SK-N-SH treated with all-trans-retinoic acid at 6 μM for 48 hours (cell line): Measurements from ENCODE around the gene SMIM22.

Source experiments
- ATAC-seq: fragments of 200-7000 bp; cut with Tn5 transposase; 3 replicates; pipeline ENCODE4 v1.9.1; 2020; ENCODE audit warnings: mild to moderate bottlenecking, moderate library complexity
- ARNTL ChIP-seq: fragments of 450-650 bp; formaldehyde crosslinking; IDR thresholded peaks from 2 replicates; pipeline ENCODE4 v1.5.0; 2020; ENCODE audit warnings: low read depth, mild to moderate bottlenecking, moderate library complexity, borderline replicate concordance
- CSDC2 ChIP-seq: fragments of 250-450 bp; sonication (Bioruptor Pico); IDR thresholded peaks from 2 replicates; pipeline ENCODE4 v1.5.0; 2020; ENCODE audit warnings: mild to moderate bottlenecking, moderate library complexity
- ESRRG ChIP-seq: fragments of 250-450 bp; sonication (Bioruptor Pico); IDR thresholded peaks from 2 replicates; pipeline ENCODE4 v1.6.1; 2021; ENCODE audit warnings: mild to moderate bottlenecking
- GLIS3 ChIP-seq: fragments of 250-450 bp; sonication (Bioruptor Pico); IDR thresholded peaks from 2 replicates; pipeline ENCODE4 v1.5.0; 2020; ENCODE audit warnings: mild to moderate bottlenecking, moderate library complexity
- ISL1 ChIP-seq: fragments of 250-450 bp; sonication (Bioruptor Pico); IDR thresholded peaks from 2 replicates; pipeline ENCODE4 v2.1.2; 2022; ENCODE audit warnings: mild to moderate bottlenecking, moderate library complexity
- OSR1 ChIP-seq: fragments of 250-450 bp; sonication (Bioruptor Pico); IDR thresholded peaks from 2 replicates; pipeline ENCODE4 v1.8.0; 2022; ENCODE audit warnings: moderate library complexity, mild to moderate bottlenecking, inconsistent platforms
- PATZ1 ChIP-seq: fragments of 250-450 bp; sonication (Bioruptor Pico); IDR thresholded peaks from 2 replicates; pipeline ENCODE4 v1.8.0; 2020; ENCODE audit warnings: mild to moderate bottlenecking, moderate library complexity, borderline replicate concordance
- POU6F1 ChIP-seq: fragments of 250-450 bp; sonication (Bioruptor Pico); IDR thresholded peaks from 2 replicates; pipeline ENCODE4 v1.8.0; 2021; ENCODE audit warnings: low read depth, mild to moderate bottlenecking, moderate library complexity, borderline replicate concordance
- PPARA ChIP-seq: fragments of 250-450 bp; sonication (Bioruptor Pico); IDR thresholded peaks from 2 replicates; pipeline ENCODE4 v1.5.0; 2020; ENCODE audit warnings: mild to moderate bottlenecking, borderline replicate concordance
- RARB ChIP-seq: fragments of 250-450 bp; sonication (Bioruptor Pico); IDR thresholded peaks from 2 replicates; pipeline ENCODE4 v1.8.0; 2021; ENCODE audit warnings: mild to moderate bottlenecking, moderate library complexity
- SNAI2 ChIP-seq: fragments of 250-450 bp; sonication (Bioruptor Pico); IDR thresholded peaks from 2 replicates; pipeline ENCODE4 v1.5.0; 2020; ENCODE audit warnings: mild to moderate bottlenecking, moderate library complexity
- TCF4 ChIP-seq: fragments of 250-450 bp; sonication (Bioruptor Pico); IDR thresholded peaks from 2 replicates; pipeline ENCODE4 v1.8.0; 2021; ENCODE audit warnings: mild to moderate bottlenecking, moderate library complexity, borderline replicate concordance
- TOX ChIP-seq: fragments of 250-450 bp; sonication (Bioruptor Pico); IDR thresholded peaks from 2 replicates; pipeline ENCODE4 v1.8.0; 2021; ENCODE audit warnings: mild to moderate bottlenecking, moderate library complexity, borderline replicate concordance
- ZC3H10 ChIP-seq: fragments of 250-450 bp; sonication (Bioruptor Pico); IDR thresholded peaks from 2 replicates; pipeline ENCODE4 v1.5.1; 2021; ENCODE audit warnings: mild to moderate bottlenecking, moderate library complexity
- ZFP3 ChIP-seq: fragments of 250-450 bp; sonication (Bioruptor Pico); IDR thresholded peaks from 2 replicates; pipeline ENCODE4 v1.5.0; 2020; ENCODE audit warnings: mild to moderate bottlenecking, moderate library complexity
- ZFP30 ChIP-seq: fragments of 450-650 bp; formaldehyde crosslinking; IDR thresholded peaks from 2 replicates; pipeline ENCODE4 v1.5.0; 2022; ENCODE audit warnings: mild to moderate bottlenecking, moderate library complexity
- ZNF565 ChIP-seq: fragments of 450-650 bp; formaldehyde crosslinking; conservative IDR thresholded peaks from 2 replicates; pipeline ENCODE4 v1.5.0; 2020; ENCODE audit warnings: low read depth, mild to moderate bottlenecking, moderate library complexity
- ZNF70 ChIP-seq: fragments of 450-650 bp; formaldehyde crosslinking; IDR thresholded peaks from 2 replicates; pipeline ENCODE4 v1.5.0; 2020; ENCODE audit warnings: mild to moderate bottlenecking, moderate library complexity
- ZNF8 ChIP-seq: fragments of 450-650 bp; formaldehyde crosslinking; IDR thresholded peaks from 2 replicates; pipeline ENCODE4 v1.5.0; 2020; ENCODE audit warnings: mild to moderate bottlenecking, moderate library complexity
- TF ChIP-seq, protein P1 (sequence below): fragments of 250-450 bp; sonication (Bioruptor Pico); IDR thresholded peaks from 2 replicates; pipeline ENCODE4 v1.5.1; 2020; ENCODE audit warnings: low read depth, mild to moderate bottlenecking, moderate library complexity
- TF ChIP-seq, protein P2 (sequence below): fragments of 250-450 bp; sonication (Bioruptor Pico); IDR thresholded peaks from 2 replicates; pipeline ENCODE4 v1.5.0; 2020; ENCODE audit warnings: mild to moderate bottlenecking, moderate library complexity

Gene SMIM22

DNA sequence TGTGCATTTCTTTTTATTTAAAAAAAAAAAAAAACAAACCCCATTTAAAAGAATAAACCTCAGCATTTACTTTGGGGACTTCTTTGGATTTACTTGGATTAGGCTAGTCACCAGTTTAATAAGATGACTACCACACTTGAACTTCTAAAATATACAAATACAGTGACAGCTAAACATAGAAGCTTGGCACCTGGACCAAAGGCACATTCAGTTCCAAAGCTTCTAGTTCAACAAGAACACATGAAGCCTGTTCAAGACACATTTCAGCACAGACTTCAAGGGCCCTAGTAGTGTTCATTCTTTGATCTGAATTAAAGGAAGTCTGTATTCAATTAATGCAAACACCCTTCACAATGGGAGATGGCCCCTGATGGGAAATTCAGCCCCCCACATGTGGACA is 18.9 kb downstream of the SMIM22 start:
- TF ChIP-seq, protein P1, sequence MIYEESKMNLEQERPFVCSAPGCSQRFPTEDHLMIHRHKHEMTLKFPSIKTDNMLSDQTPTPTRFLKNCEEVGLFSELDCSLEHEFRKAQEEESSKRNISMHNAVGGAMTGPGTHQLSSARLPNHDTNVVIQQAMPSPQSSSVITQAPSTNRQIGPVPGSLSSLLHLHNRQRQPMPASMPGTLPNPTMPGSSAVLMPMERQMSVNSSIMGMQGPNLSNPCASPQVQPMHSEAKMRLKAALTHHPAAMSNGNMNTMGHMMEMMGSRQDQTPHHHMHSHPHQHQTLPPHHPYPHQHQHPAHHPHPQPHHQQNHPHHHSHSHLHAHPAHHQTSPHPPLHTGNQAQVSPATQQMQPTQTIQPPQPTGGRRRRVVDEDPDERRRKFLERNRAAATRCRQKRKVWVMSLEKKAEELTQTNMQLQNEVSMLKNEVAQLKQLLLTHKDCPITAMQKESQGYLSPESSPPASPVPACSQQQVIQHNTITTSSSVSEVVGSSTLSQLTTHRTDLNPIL (CRISPR knock-in tag), result no peak
- TF ChIP-seq TOX (CRISPR knock-in tag), result no peak
- no peak for TF ChIP-seq ESRRG (CRISPR knock-in tag)
- TF ChIP-seq ISL1 (CRISPR knock-in tag), result no peak
- no peak for TF ChIP-seq CSDC2 (CRISPR knock-in tag)
- no peak for TF ChIP-seq ZFP30 (CRISPR knock-in tag)
- no peak for TF ChIP-seq SNAI2 (CRISPR knock-in tag)
- TF ChIP-seq PPARA, result no peak
- TF ChIP-seq ARNTL (CRISPR knock-in tag), result no peak
- no peak for TF ChIP-seq ZNF8 (CRISPR knock-in tag)
- TF ChIP-seq GLIS3, result no peak
- no peak for TF ChIP-seq ZNF565 (CRISPR knock-in tag)
- TF ChIP-seq, protein P2, sequence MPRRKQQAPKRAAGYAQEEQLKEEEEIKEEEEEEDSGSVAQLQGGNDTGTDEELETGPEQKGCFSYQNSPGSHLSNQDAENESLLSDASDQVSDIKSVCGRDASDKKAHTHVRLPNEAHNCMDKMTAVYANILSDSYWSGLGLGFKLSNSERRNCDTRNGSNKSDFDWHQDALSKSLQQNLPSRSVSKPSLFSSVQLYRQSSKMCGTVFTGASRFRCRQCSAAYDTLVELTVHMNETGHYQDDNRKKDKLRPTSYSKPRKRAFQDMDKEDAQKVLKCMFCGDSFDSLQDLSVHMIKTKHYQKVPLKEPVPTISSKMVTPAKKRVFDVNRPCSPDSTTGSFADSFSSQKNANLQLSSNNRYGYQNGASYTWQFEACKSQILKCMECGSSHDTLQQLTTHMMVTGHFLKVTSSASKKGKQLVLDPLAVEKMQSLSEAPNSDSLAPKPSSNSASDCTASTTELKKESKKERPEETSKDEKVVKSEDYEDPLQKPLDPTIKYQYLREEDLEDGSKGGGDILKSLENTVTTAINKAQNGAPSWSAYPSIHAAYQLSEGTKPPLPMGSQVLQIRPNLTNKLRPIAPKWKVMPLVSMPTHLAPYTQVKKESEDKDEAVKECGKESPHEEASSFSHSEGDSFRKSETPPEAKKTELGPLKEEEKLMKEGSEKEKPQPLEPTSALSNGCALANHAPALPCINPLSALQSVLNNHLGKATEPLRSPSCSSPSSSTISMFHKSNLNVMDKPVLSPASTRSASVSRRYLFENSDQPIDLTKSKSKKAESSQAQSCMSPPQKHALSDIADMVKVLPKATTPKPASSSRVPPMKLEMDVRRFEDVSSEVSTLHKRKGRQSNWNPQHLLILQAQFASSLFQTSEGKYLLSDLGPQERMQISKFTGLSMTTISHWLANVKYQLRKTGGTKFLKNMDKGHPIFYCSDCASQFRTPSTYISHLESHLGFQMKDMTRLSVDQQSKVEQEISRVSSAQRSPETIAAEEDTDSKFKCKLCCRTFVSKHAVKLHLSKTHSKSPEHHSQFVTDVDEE, result no peak
- no peak for TF ChIP-seq ZFP3
- TF ChIP-seq POU6F1 (CRISPR knock-in tag), result no peak
- TF ChIP-seq OSR1, result no peak
- no peak for TF ChIP-seq ZC3H10
- TF ChIP-seq ZNF70 (CRISPR knock-in tag), result no peak
- TF ChIP-seq PATZ1 (CRISPR knock-in tag), result no peak
- TF ChIP-seq TCF4 (CRISPR knock-in tag), result no peak
- TF ChIP-seq, all 23 proteins: peak for 0
- no peak for ATAC-seq

DNA sequence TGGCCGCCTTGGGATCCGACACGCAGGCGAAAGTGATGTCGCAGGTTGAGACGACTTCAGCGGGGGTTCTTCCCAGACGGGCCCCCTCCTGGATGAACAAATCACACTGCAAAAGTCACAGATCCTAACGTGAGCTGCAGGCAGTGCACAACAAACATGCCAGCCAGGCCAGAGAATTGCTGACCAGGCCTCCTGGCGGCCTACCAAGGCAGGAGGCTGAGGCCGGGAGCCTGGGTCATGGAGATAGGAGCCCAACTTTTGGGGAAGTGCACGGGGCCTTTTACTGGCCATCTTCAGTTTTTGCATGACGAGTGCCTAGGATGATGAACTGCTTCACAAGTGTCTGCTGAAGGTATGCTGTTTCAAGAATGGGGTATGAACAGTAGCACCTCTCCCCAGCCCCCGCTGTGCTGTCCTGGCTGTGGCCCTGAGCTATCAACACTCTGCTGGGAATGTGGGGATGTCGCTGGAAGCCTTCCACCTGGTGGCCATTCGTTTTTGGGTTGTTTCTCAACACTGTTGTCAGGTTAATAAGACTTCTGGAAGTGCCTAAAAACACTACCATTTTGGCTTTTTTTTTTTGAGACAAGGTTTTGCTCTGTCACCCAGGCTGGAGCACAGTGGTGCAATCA is 19.5 kb downstream of the SMIM22 start:
- TF ChIP-seq ARNTL (CRISPR knock-in tag) (no peak), ZNF70 (CRISPR knock-in tag) (no peak), ZNF565 (CRISPR knock-in tag) (no peak), RARB (no peak), POU6F1 (CRISPR knock-in tag) (no peak), ZFP30 (CRISPR knock-in tag) (no peak), TOX (CRISPR knock-in tag) (no peak), ZNF8 (CRISPR knock-in tag) (no peak), PPARA (no peak), PATZ1 (CRISPR knock-in tag) (no peak), CSDC2 (CRISPR knock-in tag) (no peak), ESRRG (CRISPR knock-in tag) (no peak), SNAI2 (CRISPR knock-in tag) (no peak), ZC3H10 (no peak), TCF4 (CRISPR knock-in tag) (no peak)
- TF ChIP-seq, protein P1 (CRISPR knock-in tag), result no peak
- TF ChIP-seq, protein P2, result no peak
- ATAC-seq, result no peak
